Endothelial cell (in vitro differentiated cells): ENCODE data around the gene FAM53B. TPM values are rescaled to one million over a fixed set of nuclear protein-coding genes. Genes with fewer than 3 reads are reported as not detected.

Source experiments
- DNase-seq: peaks from one replicate; pipeline ENCODE4 v3.0.0; 2021; ENCODE audit warnings: low spot score
- H3K27ac Mint-ChIP-seq: one replicate; pipeline ENCODE4 v1.8.0; 2021; ENCODE audit warnings: mixed read lengths, inconsistent platforms; ENCODE audit not compliant: unreplicated experiment
- H3K27me3 Mint-ChIP-seq: one replicate; pipeline ENCODE4 v1.8.0; 2021; ENCODE audit warnings: mild to moderate bottlenecking, moderate library complexity, mixed read lengths, inconsistent platforms; ENCODE audit not compliant: unreplicated experiment
- H3K36me3 Mint-ChIP-seq: one replicate; pipeline ENCODE4 v1.8.0; 2021; ENCODE audit warnings: mild to moderate bottlenecking, low read depth, mixed read lengths, inconsistent platforms; ENCODE audit not compliant: unreplicated experiment
- H3K4me1 Mint-ChIP-seq: one replicate; pipeline ENCODE4 v1.8.0; 2021; ENCODE audit warnings: mild to moderate bottlenecking, mixed read lengths, inconsistent platforms; ENCODE audit not compliant: unreplicated experiment
- H3K4me3 Mint-ChIP-seq: one replicate; pipeline ENCODE4 v1.8.0; 2021; ENCODE audit warnings: mild to moderate bottlenecking, mixed read lengths, inconsistent platforms; ENCODE audit not compliant: unreplicated experiment
- H3K9me3 Mint-ChIP-seq: one replicate; pipeline ENCODE4 v1.8.0; 2021; ENCODE audit warnings: mixed read lengths, inconsistent platforms; ENCODE audit not compliant: unreplicated experiment
- total RNA-seq: library from RNA; stranded (reverse); fragmentation: NEBNext Ultra II Directional; extraction: Animal tissue kit (Norgen Biotek cat#: 25700); gene quantifications from one replicate; pipeline ENCODE4 v1.2.1, GENCODE V29; 2021; ENCODE audit not compliant: unreplicated experiment
- TF ChIP-seq, protein P1 (sequence below): fragments of 200-600 bp; sonication (generic); IDR thresholded peaks from one replicate; pipeline ENCODE4 v1.5.0; 2021; ENCODE audit warnings: antibody characterized with exemption; ENCODE audit not compliant: unreplicated experiment

The FAM53B gene
- total RNA-seq, 1 donor from 2014 or later = 21.0 TPM

DNA sequence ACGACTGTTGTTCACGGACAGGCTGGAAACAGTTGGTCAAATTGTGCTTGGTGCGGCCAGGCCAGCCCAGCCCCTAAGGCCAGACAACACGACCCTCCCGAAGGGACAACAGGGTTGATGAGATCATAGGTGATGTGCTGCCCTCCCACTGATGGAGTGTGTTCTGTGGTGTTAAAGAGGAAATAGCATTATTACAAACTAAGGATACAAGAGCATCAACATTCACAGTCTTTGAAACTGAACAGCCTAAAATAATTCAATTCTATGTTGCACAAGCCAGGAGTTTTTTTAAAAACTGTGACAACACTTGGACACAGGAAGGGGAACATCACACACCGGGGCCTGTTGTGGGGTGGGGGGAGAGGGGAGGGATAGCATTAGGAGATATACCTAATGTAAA lies 87.6 kb downstream of the FAM53B start:
- Mint-ChIP-seq H3K9me3 (no peaks in the 10 kb centered on the region), H3K27me3 (peaks cover 11% of the 10 kb centered on the region), H3K36me3 (peaks cover 6% of the 10 kb centered on the region), H3K4me3 (no peak overlapping the region), H3K27ac (no peak overlapping the region), H3K4me1 (peaks cover 7% of the 10 kb centered on the region)
- TF ChIP-seq, protein P1, sequence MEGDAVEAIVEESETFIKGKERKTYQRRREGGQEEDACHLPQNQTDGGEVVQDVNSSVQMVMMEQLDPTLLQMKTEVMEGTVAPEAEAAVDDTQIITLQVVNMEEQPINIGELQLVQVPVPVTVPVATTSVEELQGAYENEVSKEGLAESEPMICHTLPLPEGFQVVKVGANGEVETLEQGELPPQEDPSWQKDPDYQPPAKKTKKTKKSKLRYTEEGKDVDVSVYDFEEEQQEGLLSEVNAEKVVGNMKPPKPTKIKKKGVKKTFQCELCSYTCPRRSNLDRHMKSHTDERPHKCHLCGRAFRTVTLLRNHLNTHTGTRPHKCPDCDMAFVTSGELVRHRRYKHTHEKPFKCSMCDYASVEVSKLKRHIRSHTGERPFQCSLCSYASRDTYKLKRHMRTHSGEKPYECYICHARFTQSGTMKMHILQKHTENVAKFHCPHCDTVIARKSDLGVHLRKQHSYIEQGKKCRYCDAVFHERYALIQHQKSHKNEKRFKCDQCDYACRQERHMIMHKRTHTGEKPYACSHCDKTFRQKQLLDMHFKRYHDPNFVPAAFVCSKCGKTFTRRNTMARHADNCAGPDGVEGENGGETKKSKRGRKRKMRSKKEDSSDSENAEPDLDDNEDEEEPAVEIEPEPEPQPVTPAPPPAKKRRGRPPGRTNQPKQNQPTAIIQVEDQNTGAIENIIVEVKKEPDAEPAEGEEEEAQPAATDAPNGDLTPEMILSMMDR = no peak
- DNase-seq = no peak

DNA sequence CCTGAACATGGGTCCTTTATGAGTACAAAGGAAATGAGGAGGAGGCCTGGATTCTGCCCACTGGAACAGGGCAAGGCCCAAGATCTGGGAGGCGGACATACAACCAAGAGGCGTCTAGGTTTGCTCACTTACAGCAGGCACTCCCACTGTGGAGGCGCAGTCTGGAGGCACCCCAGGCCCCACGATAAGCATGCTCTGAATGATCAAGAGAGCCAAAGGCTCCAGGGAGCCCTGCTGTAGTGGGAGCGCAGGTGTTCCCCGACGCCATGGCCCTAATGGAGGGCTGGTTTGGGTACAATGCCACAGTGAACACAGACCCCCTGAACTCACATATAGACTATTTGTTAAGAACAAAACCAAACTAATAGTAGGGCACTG lies 88.1 kb downstream of the FAM53B start:
- TF ChIP-seq, protein P1 = no peak
- no peak for DNase-seq
- Mint-ChIP-seq H3K4me1 (peaks cover 7% of the 10 kb centered on the region), H3K4me3 (peak overlapping the region; percentile 48), H3K27ac (no peak overlapping the region), H3K9me3 (no peaks in the 10 kb centered on the region), H3K27me3 (peaks cover 11% of the 10 kb centered on the region), H3K36me3 (peaks cover 6% of the 10 kb centered on the region)

- DNase-seq = no peak
- Mint-ChIP-seq H3K4me3 (peak overlapping the region; percentile 48), H3K36me3 (peaks cover 6% of the 10 kb centered on the region), H3K9me3 (no peaks in the 10 kb centered on the region), H3K27me3 (peaks cover 13% of the 10 kb centered on the region), H3K4me1 (peaks cover 12% of the 10 kb centered on the region), H3K27ac (no peak overlapping the region)
- TF ChIP-seq, protein P1 = no peak
These were observed 88.7 kb downstream of the FAM53B start for GRCh38 chr10:124655191-124656112.

GRCh38 chr10:124654686-124655085 lies 89.5 kb downstream of the FAM53B start:
- Mint-ChIP-seq H3K36me3 (peaks cover 6% of the 10 kb centered on the region), H3K27me3 (peaks cover 12% of the 10 kb centered on the region), H3K27ac (no peak overlapping the region), H3K9me3 (no peaks in the 10 kb centered on the region), H3K4me1 (peaks cover 14% of the 10 kb centered on the region), H3K4me3 (no peak overlapping the region)
- no peak for DNase-seq
- TF ChIP-seq, protein P1 = no peak
